Vagina (tissue), 2 donors: ENCODE data around the gene INPP5F.

ENCODE experiments used
- CTCF ChIP-seq, 3 experiments: fragments of 450-650 bp in 2 of 3; fragments of 200-600 bp in 1 of 3; sonication (generic) in 1 of 3; IDR thresholded peaks; one replicate each; pipeline ENCODE4 v1.5.1; 2017 to 2019; ENCODE audit warnings: antibody characterized with exemption in 3 of 3, mild to moderate bottlenecking in 2 of 3, moderate library complexity in 2 of 3
- POLR2AphosphoS5 ChIP-seq, 2 donors: sonication (generic); formaldehyde crosslinking; IDR thresholded peaks; one replicate each; pipeline ENCODE4 v1.9.0; 2017; ENCODE audit warnings: antibody characterized with exemption in 2 of 2, mild to moderate bottlenecking in 2 of 2, low read depth in 1 of 2; ENCODE audit not compliant: insufficient read depth in 1 of 2

GRCh38 chr10:119737823-119738222 is 12.0 kb downstream of the INPP5F start:
- TF ChIP-seq POLR2AphosphoS5 (IDR thresholded peaks at IDR 0.05; ENCODE audit: insufficient read depth in 1 of 2, low read depth in 1 of 2), result peak in 1 of 2 donors; percentile 88
- TF ChIP-seq CTCF (IDR thresholded peaks at IDR 0.05), result no peak
